ENCODE data around the gene PGRMC2.

Gene PGRMC2

DNA sequence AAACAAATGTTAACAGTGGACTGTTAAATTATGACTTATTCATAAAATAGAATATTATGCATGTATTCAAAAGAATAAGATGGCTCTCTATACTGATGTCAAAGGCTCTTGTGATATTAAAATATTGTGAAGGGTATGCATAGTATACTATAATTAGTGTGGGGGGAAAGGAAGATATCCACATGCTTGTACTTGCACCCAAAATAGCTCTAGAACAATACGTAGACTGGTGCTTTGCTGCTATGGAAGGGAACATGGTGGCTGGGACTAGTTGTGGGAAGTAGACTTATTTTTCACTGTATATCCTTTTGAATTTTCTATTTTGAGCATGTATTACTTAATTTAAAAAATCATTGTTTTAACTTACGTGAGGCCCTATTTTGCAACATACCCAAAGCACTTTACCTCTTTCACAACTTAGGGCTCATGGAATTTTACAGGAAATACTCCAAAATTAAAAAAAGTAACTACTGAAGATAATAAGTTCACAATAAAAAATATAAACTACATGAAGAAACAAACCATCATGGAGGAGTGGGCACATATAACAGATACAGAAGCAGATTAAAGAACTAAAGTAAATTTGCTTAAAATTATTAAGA lies 7.9 kb downstream of the PGRMC2 start:
- Histone ChIP-seq H2AK5ac (ENCODE audit: low read length) (no peak overlapping the region), H3K4me2 (ENCODE audit: low read length) (no peak overlapping the region), H2BK5ac (ENCODE audit: low read length) (no peak overlapping the region), H2BK15ac (replicated peaks; ENCODE audit: low read depth) (no peak overlapping the region), H3K23ac (ENCODE audit: low read length) (no peak overlapping the region), H3K56ac (ENCODE audit: low read length) (no peak overlapping the region), H2BK120ac (ENCODE audit: low read depth, low read length) (no peak overlapping the region), H3K79me1 (ENCODE audit: low read length) (no peaks in the 10 kb centered on the region), H3K4ac (ENCODE audit: low read depth, low read length) (no peak overlapping the region), H3K27me3 (ENCODE audit: insufficient read depth, low read length, poor library complexity) (no peaks in the 10 kb centered on the region), H3K18ac (ENCODE audit: low read length) (no peak overlapping the region), H4K5ac (ENCODE audit: low read length) (no peak overlapping the region), H4K8ac (ENCODE audit: low read depth, low read length) (no peak overlapping the region), H3K79me2 (ENCODE audit: control insufficient read depth, insufficient read depth, low read length) (peaks cover 27% of the 10 kb centered on the region), H3K4me3 (ENCODE audit: low read length) (no peak overlapping the region), H3K27ac (ENCODE audit: low read depth, low read length) (no peak overlapping the region), H3K4me1 (ENCODE audit: control insufficient read depth, low read depth, low read length) (no peaks in the 10 kb centered on the region), H3K9ac (ENCODE audit: low read length) (no peak overlapping the region), H3K36me3 (ENCODE audit: control insufficient read depth, insufficient read depth, low read length) (no peaks in the 10 kb centered on the region)
- DNase-seq: no peak
- WGBS (ENCODE audit: extremely low coverage, insufficient coverage, low lambda C conversion rate): no CpG with 5 or more reads among the region's 2 CpGs

- H3K23ac ChIP-seq (ENCODE audit: low read length): no peak overlapping the region
- no peak overlapping the region for H3K56ac ChIP-seq (ENCODE audit: low read length)
- no peak overlapping the region for H4K5ac ChIP-seq (ENCODE audit: low read length)
- H3K4me2 ChIP-seq (ENCODE audit: low read length): no peak overlapping the region
- H2BK5ac ChIP-seq (ENCODE audit: low read length): no peak overlapping the region
- WGBS (ENCODE audit: extremely low coverage, insufficient coverage, low lambda C conversion rate): no CpG with 5 or more reads among the region's 3 CpGs
- no peak overlapping the region for H2BK120ac ChIP-seq (ENCODE audit: low read depth, low read length)
- no peak overlapping the region for H3K27ac ChIP-seq (ENCODE audit: low read depth, low read length)
- no peaks in the 10 kb centered on the region for H3K36me3 ChIP-seq (ENCODE audit: control insufficient read depth, insufficient read depth, low read length)
- H2AK5ac ChIP-seq (ENCODE audit: low read length): no peak overlapping the region
- H3K4me1 ChIP-seq (ENCODE audit: control insufficient read depth, low read depth, low read length): no peaks in the 10 kb centered on the region
- H3K18ac ChIP-seq (ENCODE audit: low read length): no peak overlapping the region
- no peak overlapping the region for H3K9ac ChIP-seq (ENCODE audit: low read length)
- H3K4ac ChIP-seq (ENCODE audit: low read depth, low read length): no peak overlapping the region
- H3K4me3 ChIP-seq (ENCODE audit: low read length): no peak overlapping the region
- peaks cover 24% of the 10 kb centered on the region for H3K79me2 ChIP-seq (ENCODE audit: control insufficient read depth, insufficient read depth, low read length)
- no peaks in the 10 kb centered on the region for H3K27me3 ChIP-seq (ENCODE audit: insufficient read depth, low read length, poor library complexity)
- H4K8ac ChIP-seq (ENCODE audit: low read depth, low read length): no peak overlapping the region
- peaks cover 2% of the 10 kb centered on the region for H3K79me1 ChIP-seq (ENCODE audit: low read length)
- no peak for DNase-seq
- no peak overlapping the region for H2BK15ac ChIP-seq (replicated peaks; ENCODE audit: low read depth)
Observed at GRCh38 chr4:128277856-128278255, 9.8 kb downstream of the PGRMC2 start.

DNA sequence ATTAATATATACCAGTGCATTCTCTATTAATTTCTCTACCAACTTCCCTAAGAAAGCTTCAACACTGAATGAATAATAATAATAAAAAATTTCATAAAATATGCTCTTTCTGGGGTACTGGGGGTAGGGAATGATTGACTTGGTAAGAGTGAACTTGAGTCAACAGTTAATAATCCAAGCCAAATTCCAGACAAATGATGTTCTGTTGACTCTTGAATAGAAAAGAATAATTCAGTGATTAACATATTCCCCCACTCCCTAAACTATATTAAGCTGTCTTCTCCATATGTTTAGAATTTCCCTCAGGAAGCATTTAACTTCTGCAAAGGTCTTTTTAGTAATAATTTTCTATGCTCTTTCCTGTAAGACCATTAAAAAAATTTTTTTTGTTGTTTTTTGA lies 12.3 kb downstream of the PGRMC2 start:
- no peak overlapping the region for H2BK5ac ChIP-seq (ENCODE audit: low read length)

GRCh38 chr4:128271551-128271950 lies 16.1 kb downstream of the PGRMC2 start:
- no peak overlapping the region for H2BK120ac ChIP-seq (ENCODE audit: low read depth, low read length)
- H3K9ac ChIP-seq (ENCODE audit: low read length): no peak overlapping the region
- no peak overlapping the region for H2BK15ac ChIP-seq (replicated peaks; ENCODE audit: low read depth)
- no peaks in the 10 kb centered on the region for H3K4me1 ChIP-seq (ENCODE audit: control insufficient read depth, low read depth, low read length)
- H3K27ac ChIP-seq (ENCODE audit: low read depth, low read length): no peak overlapping the region
- H3K56ac ChIP-seq (ENCODE audit: low read length): no peak overlapping the region
- H2BK5ac ChIP-seq (ENCODE audit: low read length): no peak overlapping the region
- H3K4me3 ChIP-seq (ENCODE audit: low read length): no peak overlapping the region
- H3K79me2 ChIP-seq (ENCODE audit: control insufficient read depth, insufficient read depth, low read length): peaks cover 7% of the 10 kb centered on the region
- WGBS (ENCODE audit: extremely low coverage, insufficient coverage, low lambda C conversion rate): no CpG with 5 or more reads among the region's 1 CpG
- no peaks in the 10 kb centered on the region for H3K27me3 ChIP-seq (ENCODE audit: insufficient read depth, low read length, poor library complexity)
- no peak overlapping the region for H3K18ac ChIP-seq (ENCODE audit: low read length)
- H3K79me1 ChIP-seq (ENCODE audit: low read length): peaks cover 2% of the 10 kb centered on the region
- no peak for DNase-seq
- H3K36me3 ChIP-seq (ENCODE audit: control insufficient read depth, insufficient read depth, low read length): no peaks in the 10 kb centered on the region
- H3K4ac ChIP-seq (ENCODE audit: low read depth, low read length): no peak overlapping the region
- H2AK5ac ChIP-seq (ENCODE audit: low read length): no peak overlapping the region
- H3K23ac ChIP-seq (ENCODE audit: low read length): no peak overlapping the region
- H3K4me2 ChIP-seq (ENCODE audit: low read length): no peak overlapping the region
- H4K5ac ChIP-seq (ENCODE audit: low read length): no peak overlapping the region
- no peak overlapping the region for H4K8ac ChIP-seq (ENCODE audit: low read depth, low read length)

More for the DNA sequence above, 12.3 kb downstream of the PGRMC2 start:
- H3K4me2 ChIP-seq (ENCODE audit: low read length): no peak overlapping the region
- no peak overlapping the region for H3K56ac ChIP-seq (ENCODE audit: low read length)
- peaks cover 2% of the 10 kb centered on the region for H3K79me1 ChIP-seq (ENCODE audit: low read length)
- H2BK15ac ChIP-seq (replicated peaks; ENCODE audit: low read depth): no peak overlapping the region
- H3K18ac ChIP-seq (ENCODE audit: low read length): no peak overlapping the region
- H3K23ac ChIP-seq (ENCODE audit: low read length): no peak overlapping the region
- H3K4me1 ChIP-seq (ENCODE audit: control insufficient read depth, low read depth, low read length): no peaks in the 10 kb centered on the region
- H3K27me3 ChIP-seq (ENCODE audit: insufficient read depth, low read length, poor library complexity): no peaks in the 10 kb centered on the region
- no peaks in the 10 kb centered on the region for H3K36me3 ChIP-seq (ENCODE audit: control insufficient read depth, insufficient read depth, low read length)
- no peak overlapping the region for H3K27ac ChIP-seq (ENCODE audit: low read depth, low read length)
- H3K79me2 ChIP-seq (ENCODE audit: control insufficient read depth, insufficient read depth, low read length): peaks cover 17% of the 10 kb centered on the region
- H4K8ac ChIP-seq (ENCODE audit: low read depth, low read length): no peak overlapping the region
- H3K9ac ChIP-seq (ENCODE audit: low read length): no peak overlapping the region
- H2BK120ac ChIP-seq (ENCODE audit: low read depth, low read length): no peak overlapping the region
- no peak overlapping the region for H3K4ac ChIP-seq (ENCODE audit: low read depth, low read length)
- no peak overlapping the region for H2AK5ac ChIP-seq (ENCODE audit: low read length)
- DNase-seq: no peak
- H3K4me3 ChIP-seq (ENCODE audit: low read length): no peak overlapping the region
- no peak overlapping the region for H4K5ac ChIP-seq (ENCODE audit: low read length)

- Histone ChIP-seq H4K5ac (ENCODE audit: low read length) (no peak overlapping the region), H2AK5ac (ENCODE audit: low read length) (no peak overlapping the region), H3K23ac (ENCODE audit: low read length) (no peak overlapping the region), H3K4me3 (ENCODE audit: low read length) (no peak overlapping the region), H3K4me2 (ENCODE audit: low read length) (no peak overlapping the region), H3K27ac (ENCODE audit: low read depth, low read length) (no peak overlapping the region), H3K27me3 (ENCODE audit: insufficient read depth, low read length, poor library complexity) (no peaks in the 10 kb centered on the region), H3K4ac (ENCODE audit: low read depth, low read length) (no peak overlapping the region), H3K79me2 (ENCODE audit: control insufficient read depth, insufficient read depth, low read length) (peaks cover 2% of the 10 kb centered on the region), H2BK5ac (ENCODE audit: low read length) (no peak overlapping the region), H2BK15ac (replicated peaks; ENCODE audit: low read depth) (no peak overlapping the region), H2BK120ac (ENCODE audit: low read depth, low read length) (no peak overlapping the region), H3K79me1 (ENCODE audit: low read length) (peaks cover 2% of the 10 kb centered on the region), H3K18ac (ENCODE audit: low read length) (no peak overlapping the region), H3K36me3 (ENCODE audit: control insufficient read depth, insufficient read depth, low read length) (no peaks in the 10 kb centered on the region), H3K56ac (ENCODE audit: low read length) (no peak overlapping the region), H3K4me1 (ENCODE audit: control insufficient read depth, low read depth, low read length) (no peaks in the 10 kb centered on the region), H3K9ac (ENCODE audit: low read length) (no peak overlapping the region), H4K8ac (ENCODE audit: low read depth, low read length) (no peak overlapping the region)
- WGBS (ENCODE audit: extremely low coverage, insufficient coverage, low lambda C conversion rate): no CpG with 5 or more reads among the region's 5 CpGs
- DNase-seq: no peak
Observed at GRCh38 chr4:128268970-128269369, 18.6 kb downstream of the PGRMC2 start.

DNA sequence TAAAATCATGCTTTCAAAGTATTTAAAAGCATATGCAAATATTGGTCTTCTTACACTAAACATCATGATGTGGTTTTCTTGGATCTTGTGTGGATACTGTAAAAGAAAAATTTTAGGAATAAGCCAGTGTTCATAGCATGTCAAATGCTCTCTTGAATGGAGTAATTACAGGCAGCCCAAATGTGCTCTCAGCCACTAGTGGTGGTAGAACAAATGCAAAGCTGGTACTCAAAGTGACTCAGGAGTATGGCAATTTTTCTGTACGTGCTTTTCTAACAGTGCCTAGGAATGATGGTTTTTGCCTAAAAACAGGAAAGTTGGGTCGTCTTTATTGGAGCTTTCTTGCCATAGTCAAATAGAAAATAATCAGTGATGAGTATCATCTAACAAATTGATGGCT lies 19.9 kb downstream of the PGRMC2 start:
- no peak overlapping the region for H3K4me2 ChIP-seq (ENCODE audit: low read length)
- H3K18ac ChIP-seq (ENCODE audit: low read length): no peak overlapping the region
- no peak overlapping the region for H2BK120ac ChIP-seq (ENCODE audit: low read depth, low read length)
- no peak overlapping the region for H4K8ac ChIP-seq (ENCODE audit: low read depth, low read length)
- H3K56ac ChIP-seq (ENCODE audit: low read length): no peak overlapping the region
- no peak overlapping the region for H3K9ac ChIP-seq (ENCODE audit: low read length)
- H3K79me2 ChIP-seq (ENCODE audit: control insufficient read depth, insufficient read depth, low read length): no peaks in the 10 kb centered on the region
- no peak overlapping the region for H2BK15ac ChIP-seq (replicated peaks; ENCODE audit: low read depth)
- no peaks in the 10 kb centered on the region for H3K4me1 ChIP-seq (ENCODE audit: control insufficient read depth, low read depth, low read length)
- H3K79me1 ChIP-seq (ENCODE audit: low read length): no peaks in the 10 kb centered on the region
- no peak overlapping the region for H3K4me3 ChIP-seq (ENCODE audit: low read length)
- H3K23ac ChIP-seq (ENCODE audit: low read length): no peak overlapping the region
- no peak for DNase-seq
- no peak overlapping the region for H2BK5ac ChIP-seq (ENCODE audit: low read length)
- H3K36me3 ChIP-seq (ENCODE audit: control insufficient read depth, insufficient read depth, low read length): no peaks in the 10 kb centered on the region
- no CpG with 5 or more reads among the region's 2 CpGs for WGBS (ENCODE audit: extremely low coverage, insufficient coverage, low lambda C conversion rate)
- H2AK5ac ChIP-seq (ENCODE audit: low read length): no peak overlapping the region
- H3K4ac ChIP-seq (ENCODE audit: low read depth, low read length): no peak overlapping the region
- H3K27me3 ChIP-seq (ENCODE audit: insufficient read depth, low read length, poor library complexity): no peaks in the 10 kb centered on the region
- no peak overlapping the region for H4K5ac ChIP-seq (ENCODE audit: low read length)
- H3K27ac ChIP-seq (ENCODE audit: low read depth, low read length): no peak overlapping the region
